GM19324 (cell line): ENCODE data around the gene TTC9C.
"Not testable (repeated sequence)": the region's sequence is repeated elsewhere in the genome, so short reads cannot be mapped to it uniquely, and the experiment has no call there.

Source experiments
- ATAC-seq: cut with Tn5 transposase; IDR thresholded peaks from one replicate; pipeline ENCODE4 v1.9.1; 2021; ENCODE audit warnings: mild to moderate bottlenecking, moderate library complexity; ENCODE audit not compliant: unreplicated experiment, low FRiP score

The TTC9C gene

GRCh38 chr11:62709247-62710000, 18.9 kb upstream of the TTC9C start:
- ATAC-seq: peak; percentile 73

GRCh38 chr11:62710001-62710345, 18.3 kb upstream of the TTC9C start:
- ATAC-seq: no peak

- ATAC-seq: no peak
Measured at GRCh38 chr11:62712276-62712812, 15.9 kb upstream of the TTC9C start.

GRCh38 chr11:62712861-62713260, 15.4 kb upstream of the TTC9C start:
- ATAC-seq: no peak

GRCh38 chr11:62713343-62713742, 14.9 kb upstream of the TTC9C start:
- ATAC-seq: no peak

- ATAC-seq: no peak
Measured at GRCh38 chr11:62715150-62716130, 12.8 kb upstream of the TTC9C start.

- no peak for ATAC-seq
Measured at GRCh38 chr11:62716206-62716605, 12.1 kb upstream of the TTC9C start.

GRCh38 chr11:62716816-62717215, 11.5 kb upstream of the TTC9C start:
- ATAC-seq: no peak

GRCh38 chr11:62719302-62719978, 8.8 kb upstream of the TTC9C start:
- no peak for ATAC-seq

- ATAC-seq: no peak
Measured at GRCh38 chr11:62721994-62722393, 6.3 kb upstream of the TTC9C start.

- no peak for ATAC-seq
Measured at GRCh38 chr11:62724171-62724570, 4.1 kb upstream of the TTC9C start.

GRCh38 chr11:62725646-62726045, 2.6 kb upstream of the TTC9C start:
- no peak for ATAC-seq

GRCh38 chr11:62726156-62726914, 2.0 kb upstream of the TTC9C start:
- ATAC-seq: no peak

GRCh38 chr11:62726915-62727164, 1.4 kb upstream of the TTC9C start:
- ATAC-seq: no peak

- ATAC-seq: peak; percentile 83
Measured at GRCh38 chr11:62727165-62727871, 968 bp upstream of the TTC9C start, which contains the start of gene HNRNPUL2. Gene HNRNPUL2 (minus strand): TSS chr11:62727457. CDS start chr11:62727156, 301 bp downstream.

- ATAC-seq: peak; percentile 63
Measured at GRCh38 chr11:62727872-62728170, 465 bp upstream of the TTC9C start.

GRCh38 chr11:62730076-62730475, 1.8 kb downstream of the TTC9C start:
- ATAC-seq: not testable (repeated sequence)

GRCh38 chr11:62732830-62733229, 4.5 kb downstream of the TTC9C start:
- no peak for ATAC-seq

- ATAC-seq: no peak
Measured at GRCh38 chr11:62737196-62737595, 8.9 kb downstream of the TTC9C start.
